ENCODE data around the gene ZNF429.

GRCh38 chr19:21564406-21564805, 59.0 kb downstream of the ZNF429 start:
- TF ChIP-seq CTCF (IDR thresholded peaks at IDR 0.05; ENCODE audit: insufficient read depth, low read length, poor library complexity, severe bottlenecking) (no peak), EZH2phosphoT487 (conservative IDR thresholded peaks at IDR 0.05; ENCODE audit: low read length) (no peak)
